ENCODE results near the gene TPST1.
"Not testable (repeated sequence)": the region's sequence is repeated elsewhere in the genome, so short reads cannot be mapped to it uniquely, and the experiment has no call there.

Gene TPST1

GRCh38 chr7:66204822-66205740, at the start of gene TPST1:
TSS of gene TPST1 (plus strand) at chr7:66205334. CDS start at chr7:66240426, 35,092 bp downstream.
- H3K9me3 ChIP-seq, result no peaks in the 10 kb centered on the region
- H3K4me3 ChIP-seq (ENCODE audit: low read depth in 1 of 2, low read length in 1 of 2), result peak within 1 kb of the TSS; percentile 64 to 76
- peak; percentile 80 for TF ChIP-seq CTCF (IDR thresholded peaks at IDR 0.05)
- peaks cover 97% of the 10 kb centered on the region for H3K27me3 ChIP-seq
- H3K36me3 ChIP-seq, result no peaks in the 10 kb centered on the region
- H3K27ac ChIP-seq, result peak within 1 kb of the TSS; percentile 45
- peaks cover 24 to 33% of the 10 kb centered on the region in 2 experiments for H3K4me1 ChIP-seq (ENCODE audit: control insufficient read depth in 1 of 2, insufficient read depth in 1 of 2, low read depth in 1 of 2, low read length in 1 of 2)

- H3K4me1 ChIP-seq (ENCODE audit: control insufficient read depth in 1 of 2, insufficient read depth in 1 of 2, low read depth in 1 of 2, low read length in 1 of 2); H3K27me3 ChIP-seq; H3K4me3 ChIP-seq (ENCODE audit: low read depth in 1 of 2, low read length in 1 of 2); H3K27ac ChIP-seq; H3K9me3 ChIP-seq: not testable (repeated sequence)
- H3K36me3 ChIP-seq, result peaks cover 62% of the 10 kb centered on the region
Observed at GRCh38 chr7:66156035-66156434, 49.1 kb upstream of the TPST1 start.

GRCh38 chr7:66157060-66157459, 48.1 kb upstream of the TPST1 start:
- no peak for TF ChIP-seq CTCF (IDR thresholded peaks at IDR 0.05)
- Histone ChIP-seq H3K36me3 (peaks cover 55% of the 10 kb centered on the region), H3K4me1 (ENCODE audit: control insufficient read depth in 1 of 2, insufficient read depth in 1 of 2, low read depth in 1 of 2, low read length in 1 of 2) (no peaks in the 10 kb centered on the region), H3K27ac (no peak overlapping the region), H3K4me3 (ENCODE audit: low read depth in 1 of 2, low read length in 1 of 2) (no peak overlapping the region), H3K9me3 (no peaks in the 10 kb centered on the region), H3K27me3 (no peaks in the 10 kb centered on the region)

- no peaks in the 10 kb centered on the region for H3K4me1 ChIP-seq (ENCODE audit: control insufficient read depth in 1 of 2, insufficient read depth in 1 of 2, low read depth in 1 of 2, low read length in 1 of 2)
- peaks cover 14% of the 10 kb centered on the region for H3K36me3 ChIP-seq
- no peak for TF ChIP-seq CTCF (IDR thresholded peaks at IDR 0.05)
- no peak overlapping the region for H3K27ac ChIP-seq
- no peak overlapping the region for H3K4me3 ChIP-seq (ENCODE audit: low read depth in 1 of 2, low read length in 1 of 2)
- no peaks in the 10 kb centered on the region for H3K9me3 ChIP-seq
- H3K27me3 ChIP-seq, result no peaks in the 10 kb centered on the region
Observed at GRCh38 chr7:66162622-66163021, 42.5 kb upstream of the TPST1 start.

- TF ChIP-seq CTCF (IDR thresholded peaks at IDR 0.05), result no peak
- no peaks in the 10 kb centered on the region for H3K4me1 ChIP-seq (ENCODE audit: control insufficient read depth in 1 of 2, insufficient read depth in 1 of 2, low read depth in 1 of 2, low read length in 1 of 2)
- no peaks in the 10 kb centered on the region for H3K27me3 ChIP-seq
- peaks cover 9% of the 10 kb centered on the region for H3K36me3 ChIP-seq
- H3K4me3 ChIP-seq (ENCODE audit: low read depth in 1 of 2, low read length in 1 of 2), result no peak overlapping the region
- no peak overlapping the region for H3K27ac ChIP-seq
- no peaks in the 10 kb centered on the region for H3K9me3 ChIP-seq
Observed at GRCh38 chr7:66163186-66163610, 41.9 kb upstream of the TPST1 start.

- Histone ChIP-seq H3K4me3 (ENCODE audit: low read depth in 1 of 2, low read length in 1 of 2) (no peak overlapping the region), H3K9me3 (no peaks in the 10 kb centered on the region), H3K27me3 (no peaks in the 10 kb centered on the region), H3K27ac (no peak overlapping the region), H3K4me1 (ENCODE audit: control insufficient read depth in 1 of 2, insufficient read depth in 1 of 2, low read depth in 1 of 2, low read length in 1 of 2) (no peaks in the 10 kb centered on the region), H3K36me3 (peaks cover 4% of the 10 kb centered on the region)
- no peak for TF ChIP-seq CTCF (IDR thresholded peaks at IDR 0.05)
Observed at GRCh38 chr7:66164356-66164755, 40.8 kb upstream of the TPST1 start.
